H9 (cell line): ENCODE measurements around the gene ANO10. TPM values are rescaled to one million over a fixed set of nuclear protein-coding genes. Genes with fewer than 3 reads are reported as not detected.

ENCODE experiments used
- DNase-seq: peaks from one replicate; pipeline ENCODE4 v3.0.0-alpha.2; 2017
- H2AFZ ChIP-seq: one replicate; pipeline ENCODE4 v1.6.1; 2013; ENCODE audit warnings: mild to moderate bottlenecking, low read length, control low read depth, moderate library complexity
- H2AK5ac ChIP-seq: 2 replicates; pipeline ENCODE4 v1.6.1; 2013; ENCODE audit warnings: low read length, control low read depth, mixed read lengths; ENCODE audit not compliant: insufficient read length
- H2BK120ac ChIP-seq: one replicate; pipeline ENCODE4 v1.6.1; 2013; ENCODE audit warnings: low read depth, mild to moderate bottlenecking, low read length, control low read depth, inconsistent platforms; ENCODE audit not compliant: poor library complexity, severe bottlenecking
- H2BK12ac ChIP-seq: 2 replicates; pipeline ENCODE4 v1.6.1; 2013; ENCODE audit warnings: low read length, control low read depth, mixed read lengths, low read depth; ENCODE audit not compliant: insufficient read length
- H2BK15ac ChIP-seq: 2 replicates; pipeline ENCODE4 v1.6.1; 2013; ENCODE audit warnings: low read depth, low read length, control low read depth
- H2BK20ac ChIP-seq: one replicate; pipeline ENCODE4 v1.6.1; 2013; ENCODE audit warnings: low read depth, mild to moderate bottlenecking, low read length, control low read depth, inconsistent platforms; ENCODE audit not compliant: poor library complexity, severe bottlenecking
- H2BK5ac ChIP-seq: 2 replicates; pipeline ENCODE4 v1.6.1; 2013; ENCODE audit warnings: low read length, control low read depth, mixed read lengths; ENCODE audit not compliant: insufficient read length
- H3K14ac ChIP-seq: 2 replicates; pipeline ENCODE4 v1.6.1; 2013; ENCODE audit warnings: low read length, control low read depth; ENCODE audit not compliant: insufficient read depth
- H3K18ac ChIP-seq: 2 replicates; pipeline ENCODE4 v1.6.1; 2013; ENCODE audit warnings: low read depth, mild to moderate bottlenecking, mixed read lengths, low read length, control low read depth; ENCODE audit not compliant: insufficient read length
- H3K23ac ChIP-seq: 2 replicates; pipeline ENCODE4 v1.6.1; 2013; ENCODE audit warnings: low read length, control low read depth, mixed read lengths, low read depth; ENCODE audit not compliant: insufficient read length
- H3K23me2 ChIP-seq: 2 replicates; pipeline ENCODE4 v1.6.1; 2013; ENCODE audit warnings: low read depth, mild to moderate bottlenecking, mixed read lengths, low read length, control low read depth; ENCODE audit not compliant: insufficient read length, poor library complexity, severe bottlenecking
- H3K27ac ChIP-seq: 2 replicates; pipeline ENCODE4 v1.5.1; 2013; ENCODE audit warnings: low read length, control low read depth, mixed read lengths, low read depth; ENCODE audit not compliant: insufficient read length
- H3K27me3 ChIP-seq: 2 replicates; pipeline ENCODE4 v1.6.1; 2013; ENCODE audit warnings: low read length, control low read depth, inconsistent platforms; ENCODE audit not compliant: insufficient read depth
- H3K4ac ChIP-seq: 2 replicates; pipeline ENCODE4 v1.6.1; 2013; ENCODE audit warnings: low read depth, mild to moderate bottlenecking, control low read depth, inconsistent platforms, low read length, moderate library complexity
- H3K4me1 ChIP-seq: 2 replicates; pipeline ENCODE4 v1.6.1; 2013; ENCODE audit warnings: low read length, control low read depth, inconsistent platforms; ENCODE audit not compliant: insufficient read depth
- H3K4me2 ChIP-seq: 2 replicates; pipeline ENCODE4 v1.6.1; 2013; ENCODE audit warnings: low read length, control low read depth, mixed read lengths; ENCODE audit not compliant: insufficient read length, insufficient read depth
- H3K56ac ChIP-seq: 2 replicates; pipeline ENCODE4 v1.6.1; 2013; ENCODE audit warnings: low read depth, mild to moderate bottlenecking, mixed read lengths, low read length, control low read depth; ENCODE audit not compliant: insufficient read length
- H3K79me1 ChIP-seq: 2 replicates; pipeline ENCODE4 v1.6.1; 2013; ENCODE audit warnings: low read depth, mild to moderate bottlenecking, moderate library complexity, low read length, control low read depth, inconsistent platforms; ENCODE audit not compliant: insufficient read depth, poor library complexity, severe bottlenecking
- H3K79me2 ChIP-seq: 2 replicates; pipeline ENCODE4 v1.6.1; 2013; ENCODE audit warnings: low read length, control low read depth, inconsistent platforms; ENCODE audit not compliant: insufficient read depth
- H3K9ac ChIP-seq: 2 replicates; pipeline ENCODE4 v1.6.1; 2013; ENCODE audit warnings: low read length, control low read depth, mixed read lengths; ENCODE audit not compliant: insufficient read length; ENCODE audit errors: extremely low read depth
- H3K9me3 ChIP-seq: one replicate; pipeline ENCODE4 v1.6.1; 2013; ENCODE audit warnings: low read depth, low read length, inconsistent platforms; ENCODE audit not compliant: control insufficient read depth
- H3T11ph ChIP-seq: one replicate; pipeline ENCODE4 v1.6.1; 2013; ENCODE audit warnings: mild to moderate bottlenecking, low read length, control low read depth, inconsistent platforms
- H4K20me1 ChIP-seq: one replicate; pipeline ENCODE4 v1.6.1; 2013; ENCODE audit not compliant: control insufficient read depth, insufficient read length, insufficient read depth
- H4K5ac ChIP-seq: 2 replicates; pipeline ENCODE4 v1.6.1; 2013; ENCODE audit warnings: low read depth, mild to moderate bottlenecking, mixed read lengths, low read length, control low read depth; ENCODE audit not compliant: insufficient read length
- H4K8ac ChIP-seq: replicated peaks from 2 replicates; pipeline ENCODE4 v1.6.1; 2013; ENCODE audit warnings: low read length, control low read depth, mixed read lengths, low read depth; ENCODE audit not compliant: insufficient read length
- H4K91ac ChIP-seq: 2 replicates; pipeline ENCODE4 v1.6.1; 2013; ENCODE audit warnings: low read depth, mild to moderate bottlenecking, moderate library complexity, mixed read lengths, low read length, control low read depth; ENCODE audit not compliant: insufficient read length
- H3K27ac Mint-ChIP-seq, 3 experiments: 2 replicates in 2 of 3; 3 replicates in 1 of 3; pipeline ENCODE4 v1.8.0; 2020 to 2021; ENCODE audit warnings: mixed read lengths in 3 of 3, mild to moderate bottlenecking in 1 of 3, moderate library complexity in 1 of 3
- H3K27me3 Mint-ChIP-seq: 2 replicates; pipeline ENCODE4 v1.8.0; 2021; ENCODE audit warnings: low read depth, mild to moderate bottlenecking, moderate library complexity, mixed read lengths
- H3K36me3 Mint-ChIP-seq, 3 experiments: 2 replicates in 2 of 3; 3 replicates in 1 of 3; pipeline ENCODE4 v1.8.0; 2020 to 2021; ENCODE audit warnings: low read depth in 3 of 3, mixed read lengths in 3 of 3; ENCODE audit not compliant: insufficient read depth in 1 of 3
- H3K4me1 Mint-ChIP-seq, 2 experiments: 2 replicates each; pipeline ENCODE4 v1.8.0; 2020; ENCODE audit warnings: mixed read lengths in 2 of 2
- H3K4me3 Mint-ChIP-seq, 2 experiments: 2 replicates in 1 of 2; 3 replicates in 1 of 2; pipeline ENCODE4 v1.8.0; 2020 to 2021; ENCODE audit warnings: mild to moderate bottlenecking in 2 of 2, mixed read lengths in 2 of 2, moderate library complexity in 1 of 2
- H3K9me3 Mint-ChIP-seq, 2 experiments: 2 replicates in 1 of 2; 3 replicates in 1 of 2; pipeline ENCODE4 v1.8.0; 2020; ENCODE audit warnings: mild to moderate bottlenecking in 2 of 2, mixed read lengths in 2 of 2, moderate library complexity in 1 of 2
- WGBS: extraction: QIAGEN DNeasy Blood & Tissue Kit; methylation state at CpG from one replicate; pipeline ENCODE4 v1.1.7; 2013; ENCODE audit warnings: missing lambda C conversion rate, low lambda C conversion rate, mixed read lengths; ENCODE audit not compliant: insufficient read length; ENCODE audit errors: extremely low coverage; 5-methylcytosine and 5-hydroxymethylcytosine counted together
- total RNA-seq: library from RNA; stranded (reverse); gene quantifications from 2 replicates; pipeline ENCODE4 v1.2.1, GENCODE V29; 2021
- TF ChIP-seq, protein P1 (sequence below): fragments of 200-600 bp; sonication (generic); conservative IDR thresholded peaks from 3 replicates; pipeline ENCODE4 v1.8.0; 2021; ENCODE audit warnings: antibody characterized with exemption, mild to moderate bottlenecking

The ANO10 gene
- total RNA-seq, 1 experiment from 2014 or later = 38.7 TPM

DNA sequence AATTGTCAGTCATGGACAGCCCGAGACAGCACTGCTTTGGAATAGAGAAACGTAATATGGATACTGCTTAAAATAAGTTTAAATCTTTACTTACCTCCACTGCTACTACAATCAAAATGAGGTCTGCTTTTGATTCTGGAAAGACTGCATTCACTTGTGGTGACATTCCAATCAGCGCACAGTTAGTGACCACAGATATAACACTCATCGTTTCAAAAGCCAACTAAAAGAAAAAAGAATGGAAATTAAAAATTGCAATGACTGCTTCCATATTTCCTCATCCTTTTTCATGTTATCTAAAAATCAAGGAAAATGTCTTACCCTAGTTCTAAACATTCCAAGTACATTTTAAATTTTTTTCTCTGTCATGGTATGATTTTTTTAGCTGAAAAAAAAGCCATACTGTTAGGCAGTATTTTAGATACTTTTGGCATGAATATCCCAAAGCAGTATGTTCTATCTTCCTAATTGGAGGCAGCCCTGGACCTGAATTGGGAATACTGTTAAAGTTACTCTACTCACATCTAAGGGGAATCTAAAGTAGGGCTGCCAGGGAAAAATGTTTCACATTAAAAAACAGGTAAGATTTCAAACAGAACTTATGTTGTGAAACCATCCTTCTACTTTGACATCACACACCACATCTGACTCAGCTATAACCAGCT, 72.1 kb downstream of the ANO10 start:
- H3K79me2 ChIP-seq = no peaks in the 10 kb centered on the region
- H4K8ac ChIP-seq = no peak overlapping the region
- H3K14ac ChIP-seq = no peak overlapping the region
- no peak overlapping the region for H2BK20ac ChIP-seq
- H3K9ac ChIP-seq = no peak overlapping the region
- no CpG with 5 or more reads among the region's 4 CpGs for WGBS
- no peak overlapping the region for H4K5ac ChIP-seq
- no peaks in the 10 kb centered on the region for H3K9me3 Mint-ChIP-seq
- H3K27me3 Mint-ChIP-seq = no peaks in the 10 kb centered on the region
- peaks cover 11 to 33% (median 19%) of the 10 kb centered on the region in 3 experiments for H3K36me3 Mint-ChIP-seq
- no peak overlapping the region for H2AFZ ChIP-seq
- no peak overlapping the region for H2BK120ac ChIP-seq
- H3K4me1 ChIP-seq = no peaks in the 10 kb centered on the region
- no peak overlapping the region for H3K18ac ChIP-seq
- TF ChIP-seq, protein P1, sequence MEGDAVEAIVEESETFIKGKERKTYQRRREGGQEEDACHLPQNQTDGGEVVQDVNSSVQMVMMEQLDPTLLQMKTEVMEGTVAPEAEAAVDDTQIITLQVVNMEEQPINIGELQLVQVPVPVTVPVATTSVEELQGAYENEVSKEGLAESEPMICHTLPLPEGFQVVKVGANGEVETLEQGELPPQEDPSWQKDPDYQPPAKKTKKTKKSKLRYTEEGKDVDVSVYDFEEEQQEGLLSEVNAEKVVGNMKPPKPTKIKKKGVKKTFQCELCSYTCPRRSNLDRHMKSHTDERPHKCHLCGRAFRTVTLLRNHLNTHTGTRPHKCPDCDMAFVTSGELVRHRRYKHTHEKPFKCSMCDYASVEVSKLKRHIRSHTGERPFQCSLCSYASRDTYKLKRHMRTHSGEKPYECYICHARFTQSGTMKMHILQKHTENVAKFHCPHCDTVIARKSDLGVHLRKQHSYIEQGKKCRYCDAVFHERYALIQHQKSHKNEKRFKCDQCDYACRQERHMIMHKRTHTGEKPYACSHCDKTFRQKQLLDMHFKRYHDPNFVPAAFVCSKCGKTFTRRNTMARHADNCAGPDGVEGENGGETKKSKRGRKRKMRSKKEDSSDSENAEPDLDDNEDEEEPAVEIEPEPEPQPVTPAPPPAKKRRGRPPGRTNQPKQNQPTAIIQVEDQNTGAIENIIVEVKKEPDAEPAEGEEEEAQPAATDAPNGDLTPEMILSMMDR = no peak
- no peaks in the 10 kb centered on the region for H4K20me1 ChIP-seq
- no peak overlapping the region for H2BK12ac ChIP-seq
- H2BK15ac ChIP-seq = no peak overlapping the region
- no peak overlapping the region for H3T11ph ChIP-seq
- DNase-seq = no peak
- H2BK5ac ChIP-seq = no peak overlapping the region
- no peak overlapping the region for H3K4me3 Mint-ChIP-seq
- H3K23me2 ChIP-seq = no peaks in the 10 kb centered on the region
- no peaks in the 10 kb centered on the region for H3K4me1 Mint-ChIP-seq
- no peak overlapping the region for H3K23ac ChIP-seq
- H3K4ac ChIP-seq = no peak overlapping the region
- H3K27ac ChIP-seq = no peak overlapping the region
- H2AK5ac ChIP-seq = no peak overlapping the region
- no peaks in the 10 kb centered on the region for H3K9me3 ChIP-seq
- H3K27ac Mint-ChIP-seq = no peak overlapping the region
- no peaks in the 10 kb centered on the region for H3K27me3 ChIP-seq
- no peak overlapping the region for H4K91ac ChIP-seq
- no peak overlapping the region for H3K56ac ChIP-seq
- no peaks in the 10 kb centered on the region for H3K79me1 ChIP-seq
- no peak overlapping the region for H3K4me2 ChIP-seq
